HCT116 (cell line): ENCODE results near the gene EXOSC3. TPM values are rescaled to one million over a fixed set of nuclear protein-coding genes. Genes with fewer than 3 reads are reported as not detected.

Experiments used
- ATAC-seq: fragments of 200-7000 bp; cut with Tn5 transposase; 2 replicates; pipeline ENCODE4 v1.9.1; 2020; ENCODE audit warnings: mild to moderate bottlenecking, moderate library complexity
- BruUV-seq: library from RNA; stranded (reverse); fragments of 400-500 nt; replicated peaks from 2 replicates; lab custom pipeline; 2021; lab: Mats Ljungman, UMichigan
- CTCF ChIA-PET: fragments of 300-600 bp; sonication (Branson Sonifier 250); formaldehyde crosslinking; loops from one replicate; lab custom pipeline; 2021; ENCODE audit warnings: antibody characterized with exemption; lab: Charles Lee
- POLR2A ChIA-PET: fragments of 300-600, 350-600 bp; sonication (Branson Sonifier 250); formaldehyde crosslinking; loops from one replicate; lab custom pipeline; 2021; ENCODE audit warnings: antibody characterized with exemption; lab: Charles Lee
- RAD21 ChIA-PET, 2 experiments: fragments of 300-600 bp; sonication (Branson Sonifier 250); formaldehyde crosslinking; loops; one replicate each; lab custom pipeline; 2023; ENCODE audit warnings: low total read pairs in 2 of 2; ENCODE audit not compliant: uncharacterized antibody in 2 of 2, unreplicated experiment in 2 of 2, low non-redundant PET in 1 of 2; lab: Charles Lee
- DNase-seq: peaks from one replicate; pipeline ENCODE4 v3.0.0-alpha.2; 2010; ENCODE audit warnings: low read depth, low spot score
- H2AFZ ChIP-seq: fragments of 200-600 bp; shearing (Covaris generic), sonication (generic); 2 replicates; pipeline ENCODE4 v1.6.1; 2017; ENCODE audit warnings: low read depth, mixed run types, mixed read lengths, antibody characterized with exemption, low read length; ENCODE audit not compliant: poor library complexity, severe bottlenecking
- H3K27ac ChIP-seq: 2 replicates; pipeline ENCODE4 v1.5.1; 2012; ENCODE audit warnings: low read depth, low read length
- H3K27me3 ChIP-seq: fragments of 200-600 bp; sonication (generic); 2 replicates; pipeline ENCODE4 v1.6.1; 2016; ENCODE audit warnings: mixed run types, low read length, mixed read lengths; ENCODE audit not compliant: insufficient read depth
- H3K36me3 ChIP-seq, 2 experiments: fragments of 200-500 bp in 1 of 2; fragments of 200-600 bp in 1 of 2; sonication (Bioruptor generic) in 1 of 2; sonication (generic) in 1 of 2; 2 replicates each; pipeline versions ENCODE4 v1.5.1 to v1.6.1; 2014 to 2016; ENCODE audit warnings: low read length in 2 of 2, inconsistent platforms in 1 of 2, mixed read lengths in 1 of 2, mixed run types in 1 of 2; ENCODE audit not compliant: insufficient read depth in 2 of 2, control insufficient read depth in 1 of 2
- H3K4me1 ChIP-seq, 2 experiments: fragments of 200-600 bp in 1 of 2; sonication (generic) in 1 of 2; 2 replicates each; pipeline versions ENCODE4 v1.5.1 to v1.6.1; 2012 to 2017; ENCODE audit warnings: low read length in 2 of 2, inconsistent platforms in 1 of 2, mild to moderate bottlenecking in 1 of 2, mixed read lengths in 1 of 2, mixed run types in 1 of 2, moderate library complexity in 1 of 2; ENCODE audit not compliant: insufficient read depth in 2 of 2, control insufficient read depth in 1 of 2
- H3K4me2 ChIP-seq: fragments of 200-600 bp; sonication (generic); 2 replicates; pipeline ENCODE4 v1.6.1; 2017; ENCODE audit warnings: mixed run types, low read length, mixed read lengths
- H3K4me3 ChIP-seq, 2 experiments: fragments of 200-600 bp in 1 of 2; sonication (generic) in 1 of 2; replicated peaks in 1 of 2; 2 replicates each; pipeline ENCODE4 v1.5.1; 2011 to 2016; ENCODE audit warnings: low read length in 2 of 2, control low read depth in 1 of 2, low read depth in 1 of 2, mild to moderate bottlenecking in 1 of 2, mixed read lengths in 1 of 2, mixed run types in 1 of 2
- H3K79me2 ChIP-seq: fragments of 200-600 bp; sonication (generic); 2 replicates; pipeline ENCODE4 v1.6.1; 2017; ENCODE audit warnings: mild to moderate bottlenecking, mixed run types, low read length, moderate library complexity, mixed read lengths; ENCODE audit not compliant: insufficient read depth
- H3K9ac ChIP-seq: fragments of 200-600 bp; sonication (generic); 2 replicates; pipeline ENCODE4 v1.6.1; 2016; ENCODE audit warnings: low read length, mixed read lengths
- H3K9me2 ChIP-seq: fragments of 200-600 bp; sonication (generic), shearing (Covaris generic); 2 replicates; pipeline ENCODE4 v1.6.1; 2017; ENCODE audit warnings: mixed run types, mild to moderate bottlenecking, moderate library complexity; ENCODE audit not compliant: insufficient read depth
- H3K9me3 ChIP-seq, 2 experiments: fragments of 200-500 bp in 1 of 2; fragments of 200-600 bp in 1 of 2; sonication (Bioruptor generic) in 1 of 2; sonication (generic) in 1 of 2; 2 replicates each; pipeline ENCODE4 v1.6.1; 2014 to 2017; ENCODE audit warnings: low read length in 2 of 2, mixed read lengths in 2 of 2, inconsistent platforms in 1 of 2, low read depth in 1 of 2, mild to moderate bottlenecking in 1 of 2, mixed run types in 1 of 2, moderate library complexity in 1 of 2; ENCODE audit not compliant: control insufficient read depth in 1 of 2, insufficient read depth in 1 of 2
- H4K20me1 ChIP-seq: fragments of 200-600 bp; sonication (generic), shearing (Covaris generic); 2 replicates; pipeline ENCODE4 v1.6.1; 2017; ENCODE audit warnings: mixed run types, mild to moderate bottlenecking, moderate library complexity; ENCODE audit not compliant: insufficient read depth
- CBX3 ChIP-seq: IDR thresholded peaks from 2 replicates; pipeline ENCODE4 v1.6.1; 2012; ENCODE audit warnings: low read depth
- CEBPB ChIP-seq: IDR thresholded peaks from 2 replicates; pipeline ENCODE4 v1.6.1; 2012; ENCODE audit warnings: low read depth
- EZH2 ChIP-seq: fragments of 200-600 bp; sonication (generic); IDR thresholded peaks from 2 replicates; pipeline ENCODE4 v1.6.1; 2017; ENCODE audit warnings: antibody characterized with exemption, mixed run types
- EZH2phosphoT487 ChIP-seq: fragments of 200-600 bp; IDR thresholded peaks from 2 replicates; pipeline ENCODE4 v1.6.1; 2018; ENCODE audit warnings: antibody characterized with exemption, borderline replicate concordance
- FOSL1 ChIP-seq: IDR thresholded peaks from 2 replicates; pipeline ENCODE4 v1.6.1; 2012; ENCODE audit warnings: low read depth
- JUND ChIP-seq: IDR thresholded peaks from 2 replicates; pipeline ENCODE4 v1.6.1; 2012
- POLR2A ChIP-seq: IDR thresholded peaks from 2 replicates; pipeline ENCODE4 v1.7.0; 2011; ENCODE audit warnings: borderline replicate concordance; ENCODE audit not compliant: insufficient read depth, insufficient read length; ENCODE audit errors: extremely low read depth
- RAD21 ChIP-seq: IDR thresholded peaks from 2 replicates; pipeline ENCODE4 v1.6.1; 2012; ENCODE audit warnings: low read depth, mild to moderate bottlenecking
- SP1 ChIP-seq: IDR thresholded peaks from 2 replicates; pipeline ENCODE4 v1.6.1; 2012; ENCODE audit warnings: low read depth
- SRF ChIP-seq: IDR thresholded peaks from 2 replicates; pipeline ENCODE4 v1.6.1; 2012; ENCODE audit warnings: low read depth
- YY1 ChIP-seq: IDR thresholded peaks from 2 replicates; pipeline ENCODE4 v1.6.1; 2011; ENCODE audit warnings: low read length, low read depth, moderate library complexity, mild to moderate bottlenecking; ENCODE audit not compliant: insufficient replicate concordance; ENCODE audit errors: extremely low read depth
- ZFX ChIP-seq: fragments of 450-650 bp; IDR thresholded peaks from 2 replicates; pipeline ENCODE4 v1.6.1; 2017
- ZNF274 ChIP-seq: fragments of 200-500 bp; sonication (Bioruptor generic); IDR thresholded peaks from 2 replicates; pipeline ENCODE4 v1.6.1; 2014; ENCODE audit warnings: mild to moderate bottlenecking, low read depth, low read length, inconsistent platforms
- intact Hi-C: fragments of 100-400 bp; cut with micrococcal nuclease; formaldehyde crosslinking; loops from 2 replicates; pipeline ENCODE4 v1.10.0; 2022
- total RNA-seq: library from RNA; stranded (reverse); gene quantifications from one replicate; pipeline ENCODE4 v1.2.1, GENCODE V29; 2021; ENCODE audit not compliant: unreplicated experiment
- TF ChIP-seq, protein P1 (sequence below): IDR thresholded peaks from 2 replicates; pipeline ENCODE4 v1.6.1; 2012; ENCODE audit warnings: low read depth
- TF ChIP-seq, protein P2 (sequence below): IDR thresholded peaks from 2 replicates; pipeline ENCODE4 v1.6.1; 2012
- TF ChIP-seq, protein P3 (sequence below): IDR thresholded peaks from 2 replicates; pipeline ENCODE4 v1.6.1; 2012

EXOSC3 gene
- total RNA-seq, 1 experiment from 2014 or later: 79.6 TPM

DNA sequence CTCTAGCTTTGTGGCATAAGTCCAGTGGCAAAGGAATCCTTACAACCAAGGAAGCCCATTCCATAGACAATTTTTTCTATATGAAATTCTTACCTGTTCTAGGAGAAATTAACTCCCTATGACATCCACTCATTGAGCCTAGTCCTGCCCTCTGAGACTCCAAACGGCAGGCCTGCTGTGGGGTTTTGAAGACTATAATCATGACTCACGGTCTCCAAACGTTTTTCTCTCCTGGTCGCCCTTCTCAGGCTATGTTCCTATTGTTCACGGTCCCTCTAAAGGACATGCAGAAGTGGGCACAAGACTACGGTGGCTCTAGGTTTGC is 611 bp downstream of the EXOSC3 start (continued):
- TF ChIP-seq CEBPB: no peak
- TF ChIP-seq, protein P1, sequence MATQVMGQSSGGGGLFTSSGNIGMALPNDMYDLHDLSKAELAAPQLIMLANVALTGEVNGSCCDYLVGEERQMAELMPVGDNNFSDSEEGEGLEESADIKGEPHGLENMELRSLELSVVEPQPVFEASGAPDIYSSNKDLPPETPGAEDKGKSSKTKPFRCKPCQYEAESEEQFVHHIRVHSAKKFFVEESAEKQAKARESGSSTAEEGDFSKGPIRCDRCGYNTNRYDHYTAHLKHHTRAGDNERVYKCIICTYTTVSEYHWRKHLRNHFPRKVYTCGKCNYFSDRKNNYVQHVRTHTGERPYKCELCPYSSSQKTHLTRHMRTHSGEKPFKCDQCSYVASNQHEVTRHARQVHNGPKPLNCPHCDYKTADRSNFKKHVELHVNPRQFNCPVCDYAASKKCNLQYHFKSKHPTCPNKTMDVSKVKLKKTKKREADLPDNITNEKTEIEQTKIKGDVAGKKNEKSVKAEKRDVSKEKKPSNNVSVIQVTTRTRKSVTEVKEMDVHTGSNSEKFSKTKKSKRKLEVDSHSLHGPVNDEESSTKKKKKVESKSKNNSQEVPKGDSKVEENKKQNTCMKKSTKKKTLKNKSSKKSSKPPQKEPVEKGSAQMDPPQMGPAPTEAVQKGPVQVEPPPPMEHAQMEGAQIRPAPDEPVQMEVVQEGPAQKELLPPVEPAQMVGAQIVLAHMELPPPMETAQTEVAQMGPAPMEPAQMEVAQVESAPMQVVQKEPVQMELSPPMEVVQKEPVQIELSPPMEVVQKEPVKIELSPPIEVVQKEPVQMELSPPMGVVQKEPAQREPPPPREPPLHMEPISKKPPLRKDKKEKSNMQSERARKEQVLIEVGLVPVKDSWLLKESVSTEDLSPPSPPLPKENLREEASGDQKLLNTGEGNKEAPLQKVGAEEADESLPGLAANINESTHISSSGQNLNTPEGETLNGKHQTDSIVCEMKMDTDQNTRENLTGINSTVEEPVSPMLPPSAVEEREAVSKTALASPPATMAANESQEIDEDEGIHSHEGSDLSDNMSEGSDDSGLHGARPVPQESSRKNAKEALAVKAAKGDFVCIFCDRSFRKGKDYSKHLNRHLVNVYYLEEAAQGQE: no peak
- TF ChIP-seq CBX3: no peak
- TF ChIP-seq EZH2: no peak
- TF ChIP-seq ZFX: no peak
- TF ChIP-seq SRF: no peak
- TF ChIP-seq, all 23 proteins: peak for 0

DNA sequence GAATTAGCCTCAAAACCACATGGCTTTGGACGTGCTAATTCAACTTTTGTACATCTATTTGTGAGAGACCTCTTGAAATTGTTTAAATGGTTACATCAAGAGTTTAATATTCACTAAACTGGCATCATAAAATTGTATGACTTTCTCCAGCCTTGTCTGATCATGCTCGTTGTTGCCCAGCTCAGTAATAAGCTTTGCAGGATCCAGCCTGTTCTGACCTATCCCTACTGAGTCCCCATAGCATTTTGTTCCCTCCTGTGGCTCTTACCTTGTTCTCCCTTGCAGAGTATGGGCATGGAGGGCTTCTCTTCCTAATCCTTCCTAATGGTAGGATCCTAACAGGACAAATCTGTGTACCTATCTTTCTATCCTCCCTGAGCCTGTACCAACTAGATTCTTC is 6.3 kb downstream of the EXOSC3 start:
- Histone ChIP-seq H3K4me1 (peaks cover 0 to under 1% of the 10 kb centered on the region in 2 experiments; a peak in 3 of 4 replicates), H3K79me2 (peaks cover 49% of the 10 kb centered on the region), H3K9me2 (no peaks in the 10 kb centered on the region), H3K36me3 (peaks cover 54 to 55% of the 10 kb centered on the region in 2 experiments), H3K9ac (no peak overlapping the region), H3K4me2 (no peak overlapping the region), H3K27me3 (no peaks in the 10 kb centered on the region), H3K4me3 (no peak overlapping the region), H2AFZ (no peak overlapping the region), H3K27ac (no peak overlapping the region), H4K20me1 (peaks cover 14% of the 10 kb centered on the region), H3K9me3 (no peaks in the 10 kb centered on the region)
- CTCF ChIA-PET: no interaction called here
- POLR2A ChIA-PET: no interaction called here
- TF ChIP-seq SP1: no peak
- TF ChIP-seq ZNF274: no peak
- no peak for TF ChIP-seq JUND
- TF ChIP-seq RAD21: no peak
- TF ChIP-seq, protein P1: no peak
- TF ChIP-seq SRF: no peak
- no peak for TF ChIP-seq POLR2A
- TF ChIP-seq FOSL1: no peak
- TF ChIP-seq EZH2phosphoT487: no peak
- no peak for TF ChIP-seq ZFX
- TF ChIP-seq CBX3: no peak
- no peak for TF ChIP-seq CEBPB
- TF ChIP-seq YY1: no peak
- TF ChIP-seq, protein P2, sequence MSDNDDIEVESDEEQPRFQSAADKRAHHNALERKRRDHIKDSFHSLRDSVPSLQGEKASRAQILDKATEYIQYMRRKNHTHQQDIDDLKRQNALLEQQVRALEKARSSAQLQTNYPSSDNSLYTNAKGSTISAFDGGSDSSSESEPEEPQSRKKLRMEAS: no peak
- TF ChIP-seq, protein P3, sequence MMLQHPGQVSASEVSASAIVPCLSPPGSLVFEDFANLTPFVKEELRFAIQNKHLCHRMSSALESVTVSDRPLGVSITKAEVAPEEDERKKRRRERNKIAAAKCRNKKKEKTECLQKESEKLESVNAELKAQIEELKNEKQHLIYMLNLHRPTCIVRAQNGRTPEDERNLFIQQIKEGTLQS: no peak
- RAD21 ChIA-PET: no interaction called here
- DNase-seq (no peak), ATAC-seq (no peak)
- intact Hi-C loops: no loop called here
- BruUV-seq: no TSS peak
